K562 (cell line): ENCODE results near the gene TP73. TPM values are rescaled to one million over a fixed set of nuclear protein-coding genes. Genes with fewer than 3 reads are reported as not detected.
A peak's percentile ranks its signal among the peaks of the same experiment; 100 is the strongest.

Experiments
- JUND ChIP-seq, 2 experiments: IDR thresholded peaks; 2 replicates in 1 of 2; 3 replicates in 1 of 2; pipeline ENCODE4 v1.6.1; 2011; ENCODE audit warnings: borderline replicate concordance in 2 of 2, low read depth in 2 of 2, low read length in 2 of 2, improper control_type of control experiment in 1 of 2, missing biosample characterization in 1 of 2, missing genetic modification characterization in 1 of 2, missing genetic modification reagents in 1 of 2
- L3MBTL2 ChIP-seq: fragments of 450-650 bp; IDR thresholded peaks from 2 replicates; pipeline ENCODE4 v1.6.1; 2016; ENCODE audit warnings: mild to moderate bottlenecking, moderate library complexity
- LEF1 ChIP-seq: fragments of 450-650 bp; IDR thresholded peaks from 2 replicates; pipeline ENCODE4 v1.6.1; 2016; ENCODE audit warnings: mild to moderate bottlenecking
- NCOR1 ChIP-seq: fragments of 450-650 bp; IDR thresholded peaks from 2 replicates; pipeline ENCODE4 v1.6.1; 2016; ENCODE audit warnings: mild to moderate bottlenecking, moderate library complexity
- ZNF174 ChIP-seq: fragments of 250-450 bp; sonication (Bioruptor Pico); IDR thresholded peaks from 2 replicates; pipeline ENCODE4 v1.4.0; 2020; ENCODE audit warnings: mild to moderate bottlenecking
- ZNF445 ChIP-seq: fragments of 250-450 bp; sonication (Bioruptor Pico); IDR thresholded peaks from 2 replicates; pipeline ENCODE4 v1.4.0; 2020; ENCODE audit warnings: low read depth, mild to moderate bottlenecking, moderate library complexity
- polyA plus RNA-seq, 8 experiments: library from polyadenylated mRNA; depleted of rRNA in 4 of 8; stranded (reverse) in 5 of 8; unstranded in 3 of 8; fragments of >200 nt; fragmentation: Nextera tagmentation in 2 of 8; fragmentation: Illumina TruSeq in 1 of 8; extraction: Ambion mirVana in 2 of 8; extraction: Trizol in 1 of 8; gene quantifications; 2 replicates each; pipeline versions ENCODE4 v1.2.1 to v1.2.3, GENCODE V29; 2011 to 2014; ENCODE audit warnings: inconsistent platforms in 1 of 8, missing spikeins in 1 of 8
- total RNA-seq, 7 experiments: library from RNA; depleted of rRNA in 6 of 7; stranded (reverse); fragments of >200 nt in 6 of 7; fragmentation: Illumina TruSeq in 2 of 7; extraction: Trizol in 2 of 7; gene quantifications; 2 replicates each; pipeline versions ENCODE4 v1.2.1 to v1.2.3, GENCODE V29; 2011 to 2021; ENCODE audit warnings: low replicate concordance in 1 of 7
- TF ChIP-seq, protein P1 (sequence below): sonication (generic); formaldehyde crosslinking; IDR thresholded peaks from 2 replicates; pipeline ENCODE4 v1.8.0; 2022; ENCODE audit warnings: mild to moderate bottlenecking, missing genetic modification reagents, borderline replicate concordance
- TF ChIP-seq, protein P2 (sequence below): sonication (generic); formaldehyde crosslinking; IDR thresholded peaks from 2 replicates; pipeline ENCODE4 v1.8.0; 2023; ENCODE audit warnings: missing genetic modification reagents, mild to moderate bottlenecking, borderline replicate concordance
- TF ChIP-seq, protein P3 (sequence below): sonication (generic); formaldehyde crosslinking; IDR thresholded peaks from 2 replicates; pipeline ENCODE4 v1.8.1; 2023; ENCODE audit warnings: mild to moderate bottlenecking, missing genetic modification reagents, moderate library complexity
- TF ChIP-seq, protein P4 (sequence below): sonication (generic); formaldehyde crosslinking; IDR thresholded peaks from 2 replicates; pipeline ENCODE4 v1.8.1; 2023; ENCODE audit warnings: mild to moderate bottlenecking, missing genetic modification reagents

The TP73 gene
- total and polyA plus RNA-seq, 9 of the 15 experiments (the other 6 are each of a cell fraction or from before 2014, with no cell fraction given), result 0.07 to 1.6 (median 0.40) TPM; not detected in 2

DNA sequence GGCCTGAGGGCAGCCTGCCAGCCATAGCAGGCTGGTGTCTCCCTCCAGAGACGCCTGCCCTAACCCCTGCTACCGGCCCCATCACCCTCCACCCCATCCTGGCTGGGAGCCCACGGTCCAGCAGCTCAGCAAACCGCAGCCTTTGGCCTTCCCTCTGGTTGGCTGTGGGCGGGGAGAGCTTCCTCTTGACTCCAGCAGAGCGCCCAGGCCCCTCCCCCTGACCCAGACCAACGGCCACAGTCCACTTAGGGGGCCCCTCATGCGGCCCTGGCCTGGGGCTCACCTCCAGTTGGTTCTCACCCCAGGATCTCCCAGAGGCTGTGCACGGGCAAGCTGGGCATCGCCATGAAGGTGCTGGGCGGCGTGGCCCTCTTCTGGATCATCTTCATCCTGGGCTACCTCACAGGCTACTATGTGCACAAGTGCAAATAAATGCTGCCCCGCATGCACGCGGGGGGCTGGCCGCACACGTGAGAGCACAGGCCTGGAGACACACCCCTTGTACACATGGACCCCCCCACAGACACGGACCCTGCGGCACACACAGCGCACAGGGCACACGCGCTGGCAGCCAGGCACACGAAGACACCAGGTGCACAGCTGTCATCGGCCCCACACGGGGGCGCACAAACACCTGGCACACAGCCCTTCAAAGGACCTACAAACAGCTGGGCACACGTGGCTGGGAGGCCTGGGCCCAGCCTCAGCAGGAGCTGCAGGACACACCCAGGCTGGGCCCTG is 123.3 kb downstream of the TP73 start (continued):
- TF ChIP-seq, protein P1, sequence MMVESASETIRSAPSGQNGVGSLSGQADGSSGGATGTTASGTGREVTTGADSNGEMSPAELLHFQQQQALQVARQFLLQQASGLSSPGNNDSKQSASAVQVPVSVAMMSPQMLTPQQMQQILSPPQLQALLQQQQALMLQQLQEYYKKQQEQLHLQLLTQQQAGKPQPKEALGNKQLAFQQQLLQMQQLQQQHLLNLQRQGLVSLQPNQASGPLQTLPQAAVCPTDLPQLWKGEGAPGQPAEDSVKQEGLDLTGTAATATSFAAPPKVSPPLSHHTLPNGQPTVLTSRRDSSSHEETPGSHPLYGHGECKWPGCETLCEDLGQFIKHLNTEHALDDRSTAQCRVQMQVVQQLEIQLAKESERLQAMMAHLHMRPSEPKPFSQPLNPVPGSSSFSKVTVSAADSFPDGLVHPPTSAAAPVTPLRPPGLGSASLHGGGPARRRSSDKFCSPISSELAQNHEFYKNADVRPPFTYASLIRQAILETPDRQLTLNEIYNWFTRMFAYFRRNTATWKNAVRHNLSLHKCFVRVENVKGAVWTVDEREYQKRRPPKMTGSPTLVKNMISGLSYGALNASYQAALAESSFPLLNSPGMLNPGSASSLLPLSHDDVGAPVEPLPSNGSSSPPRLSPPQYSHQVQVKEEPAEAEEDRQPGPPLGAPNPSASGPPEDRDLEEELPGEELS (CRISPR knock-in tag), result peak; percentile 93; the same call in 1 of the 2 replicates
- TF ChIP-seq LEF1 (peak; percentile 80), ZNF445 (0 out of 2 replicates have a peak, but pooled peaks have one; percentile 33), JUND (IDR thresholded peaks at IDR 0.05; ENCODE audit: borderline replicate concordance, low read depth, low read length) (peak; percentile 45; the same call in 1 of the 2 replicates), JUND (tag; IDR thresholded peaks at IDR 0.05; ENCODE audit: borderline replicate concordance, low read depth, low read length) (peak; percentile 55; the same call in 1 of the 3 replicates), L3MBTL2 (peak; percentile 99), ZNF174 (CRISPR knock-in tag) (no peak), NCOR1 (peak; percentile 57; the same call in 1 of the 2 replicates)
- TF ChIP-seq, protein P2, sequence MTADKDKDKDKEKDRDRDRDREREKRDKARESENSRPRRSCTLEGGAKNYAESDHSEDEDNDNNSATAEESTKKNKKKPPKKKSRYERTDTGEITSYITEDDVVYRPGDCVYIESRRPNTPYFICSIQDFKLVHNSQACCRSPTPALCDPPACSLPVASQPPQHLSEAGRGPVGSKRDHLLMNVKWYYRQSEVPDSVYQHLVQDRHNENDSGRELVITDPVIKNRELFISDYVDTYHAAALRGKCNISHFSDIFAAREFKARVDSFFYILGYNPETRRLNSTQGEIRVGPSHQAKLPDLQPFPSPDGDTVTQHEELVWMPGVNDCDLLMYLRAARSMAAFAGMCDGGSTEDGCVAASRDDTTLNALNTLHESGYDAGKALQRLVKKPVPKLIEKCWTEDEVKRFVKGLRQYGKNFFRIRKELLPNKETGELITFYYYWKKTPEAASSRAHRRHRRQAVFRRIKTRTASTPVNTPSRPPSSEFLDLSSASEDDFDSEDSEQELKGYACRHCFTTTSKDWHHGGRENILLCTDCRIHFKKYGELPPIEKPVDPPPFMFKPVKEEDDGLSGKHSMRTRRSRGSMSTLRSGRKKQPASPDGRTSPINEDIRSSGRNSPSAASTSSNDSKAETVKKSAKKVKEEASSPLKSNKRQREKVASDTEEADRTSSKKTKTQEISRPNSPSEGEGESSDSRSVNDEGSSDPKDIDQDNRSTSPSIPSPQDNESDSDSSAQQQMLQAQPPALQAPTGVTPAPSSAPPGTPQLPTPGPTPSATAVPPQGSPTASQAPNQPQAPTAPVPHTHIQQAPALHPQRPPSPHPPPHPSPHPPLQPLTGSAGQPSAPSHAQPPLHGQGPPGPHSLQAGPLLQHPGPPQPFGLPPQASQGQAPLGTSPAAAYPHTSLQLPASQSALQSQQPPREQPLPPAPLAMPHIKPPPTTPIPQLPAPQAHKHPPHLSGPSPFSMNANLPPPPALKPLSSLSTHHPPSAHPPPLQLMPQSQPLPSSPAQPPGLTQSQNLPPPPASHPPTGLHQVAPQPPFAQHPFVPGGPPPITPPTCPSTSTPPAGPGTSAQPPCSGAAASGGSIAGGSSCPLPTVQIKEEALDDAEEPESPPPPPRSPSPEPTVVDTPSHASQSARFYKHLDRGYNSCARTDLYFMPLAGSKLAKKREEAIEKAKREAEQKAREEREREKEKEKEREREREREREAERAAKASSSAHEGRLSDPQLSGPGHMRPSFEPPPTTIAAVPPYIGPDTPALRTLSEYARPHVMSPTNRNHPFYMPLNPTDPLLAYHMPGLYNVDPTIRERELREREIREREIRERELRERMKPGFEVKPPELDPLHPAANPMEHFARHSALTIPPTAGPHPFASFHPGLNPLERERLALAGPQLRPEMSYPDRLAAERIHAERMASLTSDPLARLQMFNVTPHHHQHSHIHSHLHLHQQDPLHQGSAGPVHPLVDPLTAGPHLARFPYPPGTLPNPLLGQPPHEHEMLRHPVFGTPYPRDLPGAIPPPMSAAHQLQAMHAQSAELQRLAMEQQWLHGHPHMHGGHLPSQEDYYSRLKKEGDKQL (CRISPR knock-in tag), result 0 out of 2 replicates have a peak, but pooled peaks have one; percentile 93
- TF ChIP-seq, protein P3, sequence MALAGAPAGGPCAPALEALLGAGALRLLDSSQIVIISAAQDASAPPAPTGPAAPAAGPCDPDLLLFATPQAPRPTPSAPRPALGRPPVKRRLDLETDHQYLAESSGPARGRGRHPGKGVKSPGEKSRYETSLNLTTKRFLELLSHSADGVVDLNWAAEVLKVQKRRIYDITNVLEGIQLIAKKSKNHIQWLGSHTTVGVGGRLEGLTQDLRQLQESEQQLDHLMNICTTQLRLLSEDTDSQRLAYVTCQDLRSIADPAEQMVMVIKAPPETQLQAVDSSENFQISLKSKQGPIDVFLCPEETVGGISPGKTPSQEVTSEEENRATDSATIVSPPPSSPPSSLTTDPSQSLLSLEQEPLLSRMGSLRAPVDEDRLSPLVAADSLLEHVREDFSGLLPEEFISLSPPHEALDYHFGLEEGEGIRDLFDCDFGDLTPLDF (CRISPR knock-in tag), result 0 out of 2 replicates have a peak, but pooled peaks have one; percentile 32
- TF ChIP-seq, protein P4, sequence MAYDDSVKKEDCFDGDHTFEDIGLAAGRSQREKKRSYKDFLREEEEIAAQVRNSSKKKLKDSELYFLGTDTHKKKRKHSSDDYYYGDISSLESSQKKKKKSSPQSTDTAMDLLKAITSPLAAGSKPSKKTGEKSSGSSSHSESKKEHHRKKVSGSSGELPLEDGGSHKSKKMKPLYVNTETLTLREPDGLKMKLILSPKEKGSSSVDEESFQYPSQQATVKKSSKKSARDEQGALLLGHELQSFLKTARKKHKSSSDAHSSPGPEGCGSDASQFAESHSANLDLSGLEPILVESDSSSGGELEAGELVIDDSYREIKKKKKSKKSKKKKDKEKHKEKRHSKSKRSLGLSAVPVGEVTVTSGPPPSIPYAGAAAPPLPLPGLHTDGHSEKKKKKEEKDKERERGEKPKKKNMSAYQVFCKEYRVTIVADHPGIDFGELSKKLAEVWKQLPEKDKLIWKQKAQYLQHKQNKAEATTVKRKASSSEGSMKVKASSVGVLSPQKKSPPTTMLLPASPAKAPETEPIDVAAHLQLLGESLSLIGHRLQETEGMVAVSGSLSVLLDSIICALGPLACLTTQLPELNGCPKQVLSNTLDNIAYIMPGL, result 0 out of 2 replicates have a peak, but pooled peaks have one; percentile 78
